HEK293 (cell line): ENCODE results near the gene UGT2B7.

ENCODE experiments used
- CTCF ChIP-seq: fragments of 450-650 bp; formaldehyde crosslinking; IDR thresholded peaks from 2 replicates; pipeline ENCODE4 v1.5.1; 2016; ENCODE audit warnings: missing biosample characterization, missing genetic modification characterization
- GLI4 ChIP-seq: fragments of 450-650 bp; formaldehyde crosslinking; IDR thresholded peaks from 2 replicates; pipeline ENCODE4 v1.5.1; 2016; ENCODE audit warnings: missing biosample characterization, missing genetic modification characterization
- HOXC10 ChIP-seq: sonication (generic); formaldehyde crosslinking; IDR thresholded peaks from 2 replicates; pipeline ENCODE4 v1.8.1; 2023; ENCODE audit warnings: mild to moderate bottlenecking, missing genetic modification reagents
- KLF10 ChIP-seq: fragments of 450-650 bp; IDR thresholded peaks from 2 replicates; pipeline ENCODE4 v1.5.1; 2018; ENCODE audit warnings: missing biosample characterization, mild to moderate bottlenecking, missing genetic modification characterization
- REST ChIP-seq: fragments of 450-650 bp; formaldehyde crosslinking; IDR thresholded peaks from 2 replicates; pipeline ENCODE4 v1.5.1; 2016; ENCODE audit warnings: missing biosample characterization, missing genetic modification characterization
- YY1 ChIP-seq: fragments of 450-650 bp; formaldehyde crosslinking; IDR thresholded peaks from 2 replicates; pipeline ENCODE4 v1.5.1; 2018; ENCODE audit warnings: missing biosample characterization, missing genetic modification characterization
- ZBTB20 ChIP-seq: fragments of 450-650 bp; formaldehyde crosslinking; IDR thresholded peaks from 2 replicates; pipeline ENCODE4 v1.5.1; 2016; ENCODE audit warnings: missing biosample characterization, missing genetic modification characterization
- ZNF157 ChIP-seq: fragments of 450-650 bp; formaldehyde crosslinking; IDR thresholded peaks from 2 replicates; pipeline ENCODE4 v1.5.1; 2016; ENCODE audit warnings: missing biosample characterization, missing genetic modification characterization
- ZNF274 ChIP-seq, 2 experiments: fragments of 200-500 bp in 1 of 2; fragments of 450-650 bp in 1 of 2; sonication (Bioruptor generic) in 1 of 2; formaldehyde crosslinking in 1 of 2; IDR thresholded peaks; 2 replicates each; pipeline versions ENCODE4 v1.5.1 to v1.6.1; 2014 to 2016; ENCODE audit warnings: borderline replicate concordance in 1 of 2, inconsistent platforms in 1 of 2, low read length in 1 of 2, missing biosample characterization in 1 of 2, missing genetic modification characterization in 1 of 2
- ZNF449 ChIP-seq: fragments of 450-650 bp; formaldehyde crosslinking; IDR thresholded peaks from 2 replicates; pipeline ENCODE4 v1.5.1; 2017; ENCODE audit warnings: missing biosample characterization, mild to moderate bottlenecking, missing genetic modification characterization, moderate library complexity
- ZNF571 ChIP-seq: fragments of 450-650 bp; formaldehyde crosslinking; IDR thresholded peaks from 2 replicates; pipeline ENCODE4 v1.5.0; 2017; ENCODE audit warnings: missing biosample characterization, missing genetic modification characterization
- ZNF707 ChIP-seq: fragments of 450-650 bp; formaldehyde crosslinking; IDR thresholded peaks from 2 replicates; pipeline ENCODE4 v1.5.1; 2016; ENCODE audit warnings: missing biosample characterization, missing genetic modification characterization

- TF ChIP-seq ZNF274 (IDR thresholded peaks at IDR 0.05; ENCODE audit: low read length) = no peak
- TF ChIP-seq ZNF274 (tag by site-specific recombination; IDR thresholded peaks at IDR 0.05; ENCODE audit: borderline replicate concordance) = no peak
- TF ChIP-seq CTCF = no peak
- no peak for TF ChIP-seq GLI4 (tag by site-specific recombination)
- no peak for TF ChIP-seq ZNF449 (tag by site-specific recombination)
- TF ChIP-seq ZNF707 (tag by site-specific recombination) = no peak
- TF ChIP-seq HOXC10 (CRISPR knock-in tag) = no peak
- TF ChIP-seq KLF10 (tag by site-specific recombination) = no peak
- TF ChIP-seq ZNF571 (tag by site-specific recombination) = no peak
- TF ChIP-seq REST (tag by site-specific recombination) = no peak
- TF ChIP-seq YY1 (tag by site-specific recombination) = no peak
- TF ChIP-seq ZBTB20 (tag by site-specific recombination) = no peak
- TF ChIP-seq ZNF157 (tag by site-specific recombination) = no peak
Measured at GRCh38 chr4:69115851-69116213, 19.6 kb downstream of the UGT2B7 start.
